ENCODE measurements around the gene KIF1A.

The KIF1A gene

DNA sequence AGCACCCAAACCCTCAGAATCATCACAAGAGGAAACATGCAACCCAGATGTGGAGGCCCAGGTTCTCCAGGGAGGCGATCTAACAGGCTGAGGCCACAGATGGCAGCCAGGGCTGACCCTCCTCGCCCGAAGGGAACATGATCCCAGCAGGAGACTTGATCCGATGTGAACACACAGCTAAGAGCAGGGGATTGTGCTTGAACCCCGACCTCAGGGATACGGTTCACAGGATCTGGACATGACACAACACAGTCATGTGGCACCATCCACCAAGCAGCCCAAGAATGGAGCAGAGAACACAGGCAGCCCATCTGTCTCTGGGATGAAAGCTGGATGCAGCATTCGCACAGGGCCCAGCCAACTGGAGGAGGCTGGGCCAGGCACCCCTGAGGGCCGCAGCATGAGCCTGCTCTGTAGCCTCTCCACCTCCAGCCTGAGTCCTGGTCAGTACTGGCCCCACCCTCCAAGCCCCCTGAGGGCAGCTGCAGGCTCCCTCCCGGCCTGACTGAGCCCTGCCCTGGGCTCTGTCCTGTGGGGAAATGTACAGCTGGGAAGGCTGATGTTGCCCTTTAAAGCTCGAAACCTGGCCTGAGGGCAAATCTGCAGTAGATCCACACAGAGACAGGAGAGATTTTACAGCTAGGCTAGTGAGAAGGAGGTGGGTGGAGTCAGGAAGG lies 89.4 kb downstream of the KIF1A start:
- no peak for DNase-seq

DNA sequence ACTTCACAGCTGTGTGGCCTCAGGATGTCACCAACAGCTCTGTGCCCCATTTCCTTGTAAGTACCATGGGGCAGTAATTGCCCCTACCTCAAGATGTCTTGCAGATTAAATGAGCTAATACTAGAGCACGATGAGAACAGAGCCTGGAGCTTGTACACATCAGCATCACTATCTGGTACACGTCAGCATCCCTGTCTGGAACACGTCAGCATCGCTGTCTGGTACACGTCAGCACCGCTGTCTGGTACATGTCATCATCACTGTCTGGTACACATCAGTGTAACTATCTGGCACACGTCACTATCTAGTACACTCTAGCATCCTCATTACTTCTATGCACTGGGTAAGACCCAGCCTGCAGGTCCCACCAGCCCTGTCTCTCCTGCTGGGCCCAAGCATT lies 91.2 kb downstream of the KIF1A start:
- DNase-seq: no peak

DNA sequence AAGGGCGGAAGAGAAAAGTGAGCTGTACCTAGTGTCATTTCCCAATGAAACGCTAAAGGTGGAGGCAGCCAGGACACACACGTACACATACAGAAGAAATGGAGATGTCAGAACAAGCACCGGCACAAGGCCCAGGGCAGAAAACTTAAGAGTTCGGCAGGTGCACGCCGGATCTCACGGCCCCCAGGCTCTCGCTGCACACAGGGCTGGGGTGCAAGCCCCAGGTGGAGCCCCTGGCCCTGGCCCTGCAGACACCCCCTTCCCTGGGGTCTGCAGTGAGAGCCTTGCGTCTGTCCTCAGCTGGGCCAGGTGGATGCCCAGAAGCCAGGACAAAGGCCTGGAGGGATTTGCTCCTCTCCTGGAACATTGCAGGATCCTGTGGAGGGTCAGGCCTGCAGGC lies 91.7 kb downstream of the KIF1A start:
- DNase-seq: no peak

DNA sequence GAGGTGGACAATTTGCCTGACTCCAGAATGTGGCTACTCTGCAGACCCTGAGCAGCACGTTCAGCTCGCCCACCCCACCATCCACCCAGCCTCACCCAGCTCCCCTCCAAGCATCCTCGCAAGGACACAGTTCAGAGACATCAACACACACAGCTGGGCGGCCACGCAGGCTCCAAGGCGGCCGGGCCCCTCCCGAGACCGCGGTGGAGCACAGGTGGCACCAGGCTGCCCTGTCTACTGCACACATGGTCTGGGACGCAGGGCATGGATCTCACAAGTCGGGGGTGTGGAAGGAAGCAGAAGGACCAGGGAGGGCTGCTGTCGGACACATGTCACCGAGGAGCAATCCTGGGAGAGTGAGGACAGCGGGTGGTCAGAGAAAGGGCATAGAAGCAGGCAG lies 92.1 kb downstream of the KIF1A start:
- DNase-seq: no peak

DNA sequence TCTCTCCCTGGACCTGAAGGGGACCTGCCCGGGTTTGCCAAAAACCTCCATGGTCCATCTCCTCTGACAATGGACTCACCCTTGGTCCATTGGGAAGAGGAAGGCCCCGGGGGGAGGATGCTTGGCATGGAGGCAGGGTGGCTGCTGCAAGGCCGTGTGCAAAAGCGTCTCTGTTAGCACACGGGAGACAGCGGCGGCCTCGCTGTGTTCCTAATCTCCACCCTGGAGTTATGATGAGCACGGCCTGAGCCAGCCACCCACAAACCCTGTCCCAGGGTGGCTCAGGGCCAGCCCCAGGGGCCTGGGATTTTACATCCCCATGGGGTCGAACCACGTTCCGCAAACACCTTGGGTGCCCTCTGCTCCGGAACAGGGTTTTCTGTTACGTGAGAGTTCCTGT lies 92.6 kb downstream of the KIF1A start:
- no peak for DNase-seq

DNA sequence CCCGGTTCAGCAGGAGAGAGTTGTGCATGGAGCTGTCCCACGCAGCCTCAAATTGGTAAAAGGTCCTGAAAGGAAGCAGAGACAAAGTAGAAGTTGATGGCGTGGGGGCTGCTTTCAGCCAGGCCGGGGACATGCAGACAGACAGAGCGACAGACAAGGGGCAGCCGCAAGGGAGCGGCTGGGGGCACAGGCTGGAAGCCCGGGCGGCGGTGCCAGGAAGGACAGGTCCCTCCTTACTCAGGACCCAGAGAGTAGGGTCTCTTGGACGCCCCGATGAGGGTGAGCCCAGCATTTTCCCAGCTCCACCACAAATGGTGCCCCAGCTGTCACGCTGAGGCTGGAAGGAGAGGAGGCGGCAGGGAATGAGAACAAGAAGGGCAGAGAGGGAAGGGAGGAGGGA lies 93.1 kb downstream of the KIF1A start:
- DNase-seq: no peak

DNA sequence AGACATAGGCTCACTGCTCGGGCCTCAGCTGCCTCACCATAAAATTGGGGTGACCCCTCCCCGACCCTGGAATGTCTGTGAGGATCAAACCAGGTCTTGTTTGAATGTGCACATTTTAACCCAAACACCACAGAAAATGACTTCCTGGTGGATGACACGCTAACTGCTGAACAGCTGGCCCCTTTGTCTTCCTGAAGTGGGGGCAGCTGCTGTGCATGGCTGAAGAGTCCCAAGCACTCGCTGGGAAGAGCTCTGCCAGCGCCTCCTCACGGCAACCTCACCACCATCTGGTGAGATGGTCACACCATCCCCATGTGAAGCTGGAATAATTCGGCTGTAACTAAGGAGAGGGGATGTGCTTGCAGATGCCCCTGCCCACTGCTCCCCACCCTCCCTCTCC lies 94.3 kb downstream of the KIF1A start:
- DNase-seq: no peak

DNA sequence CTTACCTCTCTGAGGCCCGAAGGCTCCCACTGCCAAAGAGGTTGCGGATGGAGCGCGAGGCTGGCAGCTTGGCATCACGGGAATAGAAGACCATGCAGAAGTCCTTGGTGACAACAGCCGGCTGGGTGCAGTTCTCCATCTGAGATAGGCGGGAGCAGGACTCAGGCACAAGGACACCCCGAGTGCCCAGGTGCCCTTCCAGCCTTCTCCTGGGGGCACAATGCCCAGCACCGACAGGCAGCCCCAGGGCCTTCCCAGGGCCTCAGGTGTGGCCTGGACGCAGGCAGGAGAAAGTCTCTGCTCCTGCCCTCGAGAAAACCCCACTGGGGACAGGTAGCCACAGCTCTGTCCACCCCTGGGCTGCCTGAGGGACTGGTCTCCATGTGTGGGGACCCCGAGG lies 94.8 kb downstream of the KIF1A start:
- DNase-seq: no peak

DNA sequence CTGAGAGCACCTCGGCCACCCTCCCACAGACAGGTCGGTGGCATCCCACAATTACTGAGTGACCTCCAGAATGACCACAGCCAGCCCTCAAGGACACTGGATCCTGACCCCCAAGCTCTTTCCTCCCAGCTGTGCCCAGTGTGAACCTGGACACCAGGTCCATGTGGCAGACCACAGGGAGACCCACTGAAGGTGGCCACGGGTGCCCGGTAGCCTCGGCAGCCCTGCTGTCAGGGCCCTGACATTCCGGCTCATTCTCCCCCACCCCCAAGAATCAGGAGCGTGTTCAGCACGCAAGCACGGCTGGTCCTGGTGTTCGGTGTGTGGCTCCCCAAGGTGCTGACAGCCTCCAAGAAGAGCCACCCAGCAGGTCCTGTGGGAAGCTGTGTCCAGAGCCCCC lies 95.6 kb downstream of the KIF1A start:
- no peak for DNase-seq

DNA sequence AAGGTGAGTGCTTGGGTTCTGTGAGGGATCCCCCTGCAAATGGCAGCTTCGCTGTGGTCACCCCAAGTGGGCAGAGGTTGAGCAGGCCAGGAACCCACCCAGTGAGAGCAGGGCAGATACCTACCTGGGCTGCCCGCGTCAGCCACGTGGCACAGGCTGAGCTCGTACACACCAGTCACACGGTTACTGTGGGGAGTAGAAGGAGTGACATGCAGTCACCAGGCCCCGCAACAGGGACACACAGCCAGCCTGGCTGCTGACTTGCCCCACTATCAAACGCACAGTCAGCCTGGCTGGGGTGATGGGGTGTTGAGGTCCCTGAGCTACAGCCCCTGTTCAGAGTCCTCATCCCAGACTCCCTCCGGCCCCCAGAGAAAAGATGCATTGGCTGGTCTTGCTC lies 96.2 kb downstream of the KIF1A start:
- no peak for DNase-seq

DNA sequence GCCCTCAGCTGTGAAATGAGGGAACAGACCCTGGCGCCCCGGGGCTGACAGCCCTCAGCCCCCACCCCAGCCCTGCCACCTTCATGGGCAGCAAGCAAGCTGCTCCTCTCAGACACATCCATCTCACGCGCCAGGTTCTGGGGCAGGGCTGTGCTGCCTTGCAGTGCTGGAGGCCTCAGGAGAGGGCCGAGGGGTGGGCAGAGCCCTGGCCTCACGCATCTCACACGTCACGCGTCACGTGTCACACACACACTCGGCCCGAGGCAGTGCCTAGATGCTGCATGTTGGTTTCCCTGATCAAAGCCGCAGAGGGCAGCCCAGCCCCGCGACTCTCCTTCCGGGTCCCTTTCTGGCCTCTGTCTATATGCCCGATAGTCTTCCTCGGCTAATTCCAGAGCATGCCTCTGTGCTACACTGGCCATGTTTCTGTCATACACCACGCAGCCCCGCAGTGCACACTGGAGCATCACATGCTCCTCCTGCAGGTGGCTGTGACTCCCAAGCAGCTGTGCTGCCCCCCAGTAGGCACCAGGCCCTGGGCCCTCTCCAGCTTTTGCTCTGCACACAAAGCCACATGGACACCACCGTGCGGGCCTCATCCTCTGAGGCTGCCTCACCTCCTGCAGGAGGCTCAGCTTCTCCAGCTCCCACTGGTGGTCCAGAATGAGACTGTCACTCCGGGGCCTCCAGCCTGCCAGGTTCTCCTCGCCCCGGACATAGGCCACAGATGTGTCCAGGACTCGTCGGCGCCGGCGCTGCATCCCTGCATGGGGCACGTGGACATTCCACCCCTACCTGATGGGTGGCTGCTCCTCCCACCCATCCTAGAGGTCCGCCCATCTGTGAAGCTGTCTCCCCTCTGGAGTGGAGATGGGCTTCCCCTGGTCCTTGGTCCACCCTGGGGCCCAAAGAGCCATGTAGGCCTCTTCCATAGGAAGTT lies 97.0 kb downstream of the KIF1A start:
- DNase-seq: no peak

DNA sequence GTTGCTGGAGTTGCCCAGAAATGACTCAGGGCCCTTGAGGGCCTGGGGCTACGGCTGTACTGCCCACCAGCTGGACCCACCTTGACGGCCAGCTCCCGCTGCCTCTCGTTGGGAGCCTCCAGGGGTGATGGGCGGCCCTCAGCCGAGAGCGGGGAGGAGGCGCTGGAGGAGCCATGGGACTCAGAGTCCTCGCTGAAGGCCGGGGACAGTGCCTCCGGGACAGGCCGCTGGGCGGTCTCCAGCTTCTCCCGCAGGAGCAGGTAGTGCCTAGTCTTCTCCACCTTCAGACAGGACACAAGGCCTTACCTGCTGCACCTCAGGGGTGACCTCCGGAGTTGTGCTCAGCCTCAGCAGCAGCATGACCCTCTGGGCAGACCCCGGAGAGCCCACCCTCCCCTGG lies 97.6 kb downstream of the KIF1A start:
- no peak for DNase-seq

DNA sequence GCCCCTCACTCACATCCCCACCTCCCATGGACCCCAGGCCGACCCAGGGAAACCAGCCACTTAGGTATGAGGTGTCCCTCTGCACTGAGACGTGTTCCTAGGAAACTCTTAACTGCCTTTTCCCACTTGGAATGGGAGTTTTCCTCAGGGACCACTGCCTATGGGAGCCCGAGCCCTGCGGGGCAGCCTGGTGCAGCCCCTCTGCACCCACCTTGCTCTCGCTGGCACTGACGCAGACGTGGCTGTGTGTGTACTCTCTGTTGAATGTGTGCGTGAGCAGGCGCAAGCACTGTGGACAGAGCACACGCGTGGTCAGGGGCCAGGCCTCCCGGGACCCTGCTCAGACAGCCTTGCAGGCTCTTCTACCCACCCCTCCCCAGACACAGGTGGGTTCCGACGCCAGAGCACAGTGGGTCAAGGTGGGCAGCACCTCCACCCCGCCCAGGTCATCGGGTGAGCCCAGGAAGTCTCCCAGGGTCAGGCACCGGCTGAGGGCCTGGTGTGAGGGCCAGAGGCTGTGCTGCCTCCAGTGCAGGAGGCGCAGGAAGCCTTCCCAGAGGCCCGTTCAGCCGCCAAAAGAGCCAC lies 98.3 kb downstream of the KIF1A start:
- no peak for DNase-seq

DNA sequence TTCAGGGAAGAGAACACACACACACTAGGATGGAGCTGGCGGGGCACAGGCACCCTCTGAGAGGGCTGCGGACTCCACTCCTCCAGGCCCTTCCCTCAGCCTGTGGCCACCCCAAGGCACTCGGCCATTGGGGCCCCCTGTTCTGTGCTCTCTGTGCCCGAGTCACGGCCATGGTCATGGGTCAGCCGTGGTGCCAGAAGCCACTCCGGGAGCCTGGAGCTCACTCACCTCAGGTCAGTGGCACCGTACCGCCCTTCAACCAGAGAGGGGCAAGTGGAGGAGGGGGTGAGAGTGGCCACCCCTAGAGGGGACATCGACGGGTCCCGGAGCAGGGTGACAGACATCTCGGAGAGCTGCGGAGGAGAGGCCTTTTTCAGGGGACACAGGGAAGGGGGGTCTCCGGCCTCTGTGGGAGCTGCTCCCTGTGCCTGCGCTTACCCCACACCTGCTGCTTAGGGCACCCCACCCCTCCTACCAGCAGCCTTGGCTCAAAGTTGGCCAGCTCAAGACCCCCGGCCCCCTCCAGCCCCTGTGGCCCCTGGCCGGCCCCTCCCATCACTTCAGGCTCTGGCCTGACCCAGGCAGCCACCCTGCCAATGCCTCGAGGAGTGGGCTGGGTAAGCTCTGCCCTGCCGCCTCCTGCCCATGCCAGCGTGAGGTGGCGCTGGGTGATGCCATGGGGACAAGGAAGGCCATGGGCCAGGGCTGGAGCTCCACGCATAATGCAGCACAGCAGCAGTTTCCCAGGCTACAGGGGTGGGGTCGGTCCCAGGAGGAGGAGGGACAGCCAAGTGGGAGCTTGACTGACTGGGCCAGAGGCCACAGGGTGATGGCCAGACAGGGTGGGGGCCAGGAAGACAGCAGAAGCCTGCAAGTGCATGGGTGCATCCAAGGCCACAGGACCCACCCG lies 99.1 kb downstream of the KIF1A start:
- no peak for DNase-seq

DNA sequence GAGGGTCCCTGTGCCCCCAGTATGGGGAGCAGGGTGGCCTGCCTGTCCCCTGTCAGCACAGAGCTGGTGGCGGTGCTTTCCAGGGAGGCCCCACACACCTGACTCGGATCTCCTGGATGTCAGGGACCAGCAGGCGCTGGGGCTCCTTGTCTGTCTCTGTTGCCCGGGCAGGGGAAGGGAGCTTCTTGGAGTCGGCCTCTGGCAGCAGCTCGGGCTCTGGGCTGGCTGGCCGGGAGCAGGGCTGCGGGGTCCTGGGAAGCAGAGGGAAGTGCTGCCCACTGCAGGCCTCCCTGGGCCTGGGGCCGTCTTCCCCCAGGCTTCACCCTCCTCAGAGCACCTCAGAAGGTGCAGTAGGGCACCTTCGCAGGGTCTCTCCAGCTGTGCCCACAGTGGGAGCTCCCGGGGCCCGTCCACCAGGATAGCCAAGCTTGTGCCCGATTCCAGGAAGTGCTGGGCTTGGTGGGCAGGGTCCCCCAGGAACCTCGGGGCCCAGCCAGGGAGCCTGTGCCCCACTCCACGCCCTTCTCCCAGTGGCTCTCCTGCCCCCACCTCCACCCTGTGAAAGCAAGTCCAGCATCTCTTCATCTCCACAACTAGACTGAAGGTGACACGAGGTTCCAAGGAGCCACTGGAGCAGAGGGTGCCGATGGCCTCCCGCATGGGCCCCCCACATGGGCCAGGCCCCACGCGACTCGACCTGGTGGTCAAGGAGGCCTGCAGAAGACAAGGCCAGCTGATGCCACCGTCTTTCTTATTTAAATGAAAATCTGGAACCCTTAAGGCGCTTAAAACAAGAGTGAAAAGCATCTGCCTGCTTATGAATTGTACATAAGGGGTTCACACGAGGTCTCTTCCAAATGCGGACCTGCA lies 100.1 kb downstream of the KIF1A start:
- no peak for DNase-seq

DNA sequence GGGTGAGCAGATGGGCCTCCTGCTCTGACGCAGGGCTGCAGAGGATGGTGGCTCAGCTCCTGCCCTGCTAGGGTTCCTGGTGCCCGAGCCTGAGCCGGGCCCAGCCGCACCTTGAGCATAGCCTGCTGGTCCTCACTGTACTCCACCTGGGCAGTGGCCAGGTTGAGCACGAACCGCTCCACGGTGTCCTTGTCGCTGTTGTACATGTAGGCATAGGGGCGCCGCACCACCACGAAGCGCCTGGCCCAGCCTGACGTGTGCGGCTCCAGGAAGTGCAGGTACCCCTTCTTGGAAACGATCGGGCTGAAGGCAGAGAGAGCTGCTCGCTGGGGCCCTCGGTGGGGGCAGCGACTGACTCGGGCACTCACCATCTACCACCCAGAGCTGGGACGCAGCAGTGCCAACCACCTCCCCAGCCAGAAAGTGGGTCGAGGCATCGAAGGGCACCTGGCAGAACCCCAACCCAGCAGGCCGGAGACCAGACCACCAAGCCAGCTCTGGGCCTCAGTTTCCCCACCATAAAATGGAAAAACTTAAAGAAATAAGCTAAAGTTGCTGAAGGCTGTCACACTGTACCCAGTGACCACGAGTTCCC lies 101.0 kb downstream of the KIF1A start:
- DNase-seq: no peak

DNA sequence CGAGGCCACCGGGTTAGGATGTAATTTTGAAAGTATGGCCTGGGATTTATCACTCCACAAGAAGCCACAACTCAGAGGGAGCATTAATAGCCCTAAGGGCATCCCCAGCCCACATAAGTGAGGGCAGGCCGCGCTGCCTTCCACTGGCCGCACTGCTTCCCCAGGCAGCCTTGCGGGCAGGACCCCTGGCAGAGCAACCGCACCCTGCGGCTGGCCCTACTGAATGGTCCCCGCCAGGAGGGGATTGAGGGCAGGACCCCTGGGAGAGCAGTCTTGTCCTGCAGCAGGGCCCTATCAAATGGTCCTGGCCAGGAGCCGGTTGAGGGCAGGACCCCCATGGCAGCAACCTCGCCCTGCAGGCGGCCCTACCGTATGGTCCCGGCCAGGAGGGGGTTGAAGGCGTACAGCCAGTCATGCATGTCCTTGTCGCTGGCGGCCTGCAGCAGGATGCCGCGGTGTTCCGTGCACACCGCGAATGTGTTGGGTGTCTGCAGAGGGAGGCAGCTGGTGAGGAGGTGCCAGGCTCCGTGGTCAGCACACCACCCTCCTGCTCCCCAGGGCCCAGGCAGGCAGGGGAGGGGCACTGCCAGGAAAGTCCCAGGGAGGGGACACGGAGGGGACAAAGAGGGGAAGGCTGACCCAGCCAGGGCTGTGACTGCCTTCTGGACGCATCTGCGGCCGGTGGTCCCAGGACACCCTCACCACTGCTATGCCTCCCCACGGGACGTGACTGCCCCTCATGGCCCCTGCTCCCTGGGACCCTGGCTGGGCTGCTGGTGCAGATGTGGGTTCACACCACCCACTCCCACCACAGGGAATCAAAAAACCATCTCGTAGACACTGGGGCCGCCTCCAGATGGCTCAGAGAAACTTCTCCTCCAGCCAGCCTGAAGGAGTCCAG lies 102.1 kb downstream of the KIF1A start:
- DNase-seq: no peak

DNA sequence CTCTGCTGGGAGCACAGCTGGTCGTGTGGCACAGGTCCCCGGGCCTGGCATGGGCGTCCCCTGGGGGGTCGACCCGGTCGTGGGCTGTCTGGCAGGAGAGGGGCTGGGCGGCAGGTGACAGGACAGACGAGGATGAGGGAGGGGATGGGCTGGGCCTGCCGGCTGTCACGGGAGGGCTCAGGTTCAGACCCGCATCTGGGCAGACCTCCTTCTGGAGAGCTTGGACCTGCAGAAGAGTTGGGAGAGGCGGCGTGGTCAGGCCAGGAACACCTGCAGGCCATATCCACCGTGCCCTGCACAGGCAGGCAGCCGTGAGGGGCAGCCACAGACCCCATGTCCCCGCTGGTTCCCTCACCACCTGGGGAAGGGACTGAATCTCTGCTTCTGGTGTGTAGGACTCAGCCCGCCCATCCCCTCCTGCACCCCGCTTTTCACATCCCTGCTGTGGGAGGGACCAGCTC lies 102.8 kb downstream of the KIF1A start:
- no peak for DNase-seq

DNA sequence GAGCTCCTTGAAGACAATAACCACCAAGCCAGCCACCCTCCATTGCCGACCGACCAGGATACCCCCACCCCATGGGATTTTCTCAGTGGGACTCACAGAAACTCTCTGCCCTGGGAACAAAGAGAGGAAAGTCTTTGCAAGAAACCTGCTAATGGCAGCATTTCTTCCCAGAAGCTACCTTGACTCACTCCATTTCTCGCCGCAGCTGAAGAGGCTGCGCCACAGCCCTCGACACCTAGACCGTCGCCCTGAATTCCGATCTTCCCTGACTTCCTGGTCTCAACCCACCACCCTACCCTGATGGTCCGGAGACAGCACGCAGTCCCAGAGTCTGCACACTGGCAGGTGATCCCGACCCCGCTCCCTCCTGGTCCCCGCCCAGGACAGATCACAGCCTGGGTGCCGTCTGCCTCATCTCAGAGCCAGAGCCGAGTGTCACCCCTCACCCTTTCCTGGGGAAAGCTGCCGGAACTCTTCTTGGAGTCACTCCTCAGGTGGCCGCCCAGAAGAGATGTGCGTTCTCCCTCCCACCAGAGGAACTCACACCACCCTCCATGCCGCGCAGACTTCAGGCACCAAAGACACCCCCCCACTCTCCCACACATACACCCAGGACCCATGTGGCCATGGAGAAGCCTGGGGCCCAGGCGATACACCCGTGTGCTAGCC lies 103.8 kb downstream of the KIF1A start:
- no peak for DNase-seq
